A673 (cell line): ENCODE data around the gene ATG13. TPM values are rescaled to one million over a fixed set of nuclear protein-coding genes. Genes with fewer than 3 reads are reported as not detected.

Experiments
- BruUV-seq: library from RNA; stranded (reverse); fragments of 400-500 nt; replicated peaks from 2 replicates; lab custom pipeline; 2021; lab: Mats Ljungman, UMichigan
- CTCF ChIA-PET: fragments of 300-600 bp; sonication (Branson Sonifier 250); formaldehyde crosslinking; loops from one replicate; lab custom pipeline; 2022; ENCODE audit warnings: antibody characterized with exemption; lab: Charles Lee
- POLR2A ChIA-PET: fragments of 300-600 bp; sonication (Branson Sonifier 250); formaldehyde crosslinking; loops from one replicate; lab custom pipeline; 2022; ENCODE audit warnings: antibody characterized with exemption; ENCODE audit not compliant: low non-redundant PET; lab: Charles Lee
- DNase-seq: peaks from one replicate; pipeline ENCODE4 v3.0.0-alpha.2; 2015; ENCODE audit warnings: low spot score
- H3K27ac ChIP-seq: fragments of 200-600 bp; sonication (generic); 2 replicates; pipeline ENCODE4 v1.5.1; 2016; ENCODE audit warnings: mixed run types, low read depth, mild to moderate bottlenecking, mixed read lengths, antibody characterized with exemption, low read length; ENCODE audit not compliant: poor library complexity, severe bottlenecking
- H3K27me3 ChIP-seq: fragments of 200-600 bp; sonication (generic); replicated peaks from 2 replicates; pipeline ENCODE4 v1.6.1; 2017; ENCODE audit warnings: mixed run types, low read depth, mild to moderate bottlenecking, mixed read lengths, antibody characterized with exemption, low read length; ENCODE audit not compliant: insufficient read depth, poor library complexity
- H3K36me3 ChIP-seq: fragments of 200-600 bp; sonication (generic); 2 replicates; pipeline ENCODE4 v1.6.1; 2016; ENCODE audit warnings: mixed run types, mild to moderate bottlenecking, mixed read lengths, antibody characterized with exemption, low read length; ENCODE audit not compliant: insufficient read depth, poor library complexity, severe bottlenecking
- H3K4me1 ChIP-seq: fragments of 200-600 bp; sonication (generic); 2 replicates; pipeline ENCODE4 v1.6.1; 2017; ENCODE audit warnings: mixed run types, mild to moderate bottlenecking, mixed read lengths, antibody characterized with exemption, low read length; ENCODE audit not compliant: insufficient read depth, poor library complexity, severe bottlenecking
- H3K4me3 ChIP-seq: fragments of 200-600 bp; sonication (generic); 2 replicates; pipeline ENCODE4 v1.5.1; 2016; ENCODE audit warnings: low read depth, mixed run types, mild to moderate bottlenecking, mixed read lengths, low read length; ENCODE audit not compliant: poor library complexity, severe bottlenecking
- H3K9me3 ChIP-seq: fragments of 200-600 bp; sonication (generic); 2 replicates; pipeline ENCODE4 v1.6.1; 2016; ENCODE audit warnings: mixed run types, low read depth, mild to moderate bottlenecking, mixed read lengths, antibody characterized with exemption, low read length; ENCODE audit not compliant: poor library complexity, severe bottlenecking
- CTCF ChIP-seq: fragments of 300-800, 200-600 bp; sonication (generic); conservative IDR thresholded peaks from 2 replicates; pipeline ENCODE4 v1.5.1; 2017; ENCODE audit warnings: low read depth, mild to moderate bottlenecking, antibody characterized with exemption, low read length, moderate library complexity, mixed read lengths
- EZH2 ChIP-seq: fragments of 200-600 bp; sonication (generic); IDR thresholded peaks from 2 replicates; pipeline ENCODE4 v1.6.1; 2017; ENCODE audit warnings: borderline replicate concordance, low read depth, mild to moderate bottlenecking, mixed read lengths, antibody characterized with exemption, low read length; ENCODE audit not compliant: poor library complexity, severe bottlenecking
- intact Hi-C: fragments of 100-400 bp; cut with micrococcal nuclease; formaldehyde crosslinking; loops from one replicate; pipeline ENCODE4 v1.10.0; 2022; ENCODE audit not compliant: unreplicated experiment
- total RNA-seq: library from RNA; stranded (reverse); gene quantifications from 2 replicates; pipeline ENCODE4 v1.2.3, GENCODE V29; 2021

ATG13 gene
- total RNA-seq, 1 experiment from 2014 or later: 155 TPM

- ChIA-PET CTCF (no interaction called here), POLR2A (no interaction called here)
- H3K27me3 ChIP-seq: no peaks in the 10 kb centered on the region
- intact Hi-C loops: no loop called here
- H3K4me1 ChIP-seq: no peaks in the 10 kb centered on the region
- H3K9me3 ChIP-seq: no peaks in the 10 kb centered on the region
- no TSS peak for BruUV-seq
- H3K27ac ChIP-seq: no peak overlapping the region
- H3K36me3 ChIP-seq: peaks cover 54% of the 10 kb centered on the region
- no peak for DNase-seq
- no peak for TF ChIP-seq EZH2
- no peak for TF ChIP-seq CTCF
- no peak overlapping the region for H3K4me3 ChIP-seq
These were observed 40.9 kb downstream of the ATG13 start for GRCh38 chr11:46658259-46658658.

GRCh38 chr11:46659908-46660307 is 42.6 kb downstream of the ATG13 start:
- Histone ChIP-seq H3K27ac (no peak overlapping the region), H3K36me3 (peaks cover 61% of the 10 kb centered on the region), H3K4me3 (no peak overlapping the region), H3K9me3 (no peaks in the 10 kb centered on the region), H3K27me3 (no peaks in the 10 kb centered on the region), H3K4me1 (no peaks in the 10 kb centered on the region)
- TF ChIP-seq EZH2: no peak
- TF ChIP-seq CTCF: no peak
- CTCF ChIA-PET: no interaction called here
- no peak for DNase-seq
- intact Hi-C loops: no loop called here
- no TSS peak for BruUV-seq
- POLR2A ChIA-PET: no interaction called here

GRCh38 chr11:46661836-46662235 is 44.5 kb downstream of the ATG13 start:
- H3K36me3 ChIP-seq: peaks cover 58% of the 10 kb centered on the region
- TF ChIP-seq EZH2 (no peak), CTCF (no peak)
- H3K27me3 ChIP-seq: no peaks in the 10 kb centered on the region
- DNase-seq: no peak
- H3K4me1 ChIP-seq: no peaks in the 10 kb centered on the region
- POLR2A ChIA-PET: interaction anchor here (0.5 to 1.1 kb wide), 2 partner anchors 183 to 413 kb away, joined by 4 to 5 read pairs; no protein-coding TSS in a partner anchor
- no TSS peak for BruUV-seq
- H3K27ac ChIP-seq: no peak overlapping the region
- intact Hi-C loops: no loop called here
- H3K9me3 ChIP-seq: no peaks in the 10 kb centered on the region
- CTCF ChIA-PET: no interaction called here
- no peak overlapping the region for H3K4me3 ChIP-seq
